GM12872 (cell line): Measurements from ENCODE around the gene HEG1.

Source experiments
- CTCF ChIP-seq: IDR thresholded peaks from 3 replicates; pipeline ENCODE4 v1.5.1; 2011; ENCODE audit warnings: low read depth, mild to moderate bottlenecking, low read length, moderate library complexity; ENCODE audit not compliant: insufficient read depth

Gene HEG1

GRCh38 chr3:124924741-124925140 is 131.1 kb downstream of the HEG1 start:
- TF ChIP-seq CTCF = no peak

- peak; percentile 31; the same call in 1 of the 3 replicates for TF ChIP-seq CTCF
Observed at GRCh38 chr3:124923833-124924232, 132.0 kb downstream of the HEG1 start.

GRCh38 chr3:124920718-124921117 is 135.1 kb downstream of the HEG1 start:
- TF ChIP-seq CTCF = no peak

- TF ChIP-seq CTCF = no peak
Observed at GRCh38 chr3:124919756-124920155, 136.0 kb downstream of the HEG1 start.

- no peak for TF ChIP-seq CTCF
Observed at GRCh38 chr3:124918524-124918923, 137.3 kb downstream of the HEG1 start.

GRCh38 chr3:124916837-124917409 is 138.9 kb downstream of the HEG1 start:
- no peak for TF ChIP-seq CTCF
